HEK293 (cell line): ENCODE data around the gene CFAP157.

Source experiments
- CTCF ChIP-seq: fragments of 450-650 bp; formaldehyde crosslinking; IDR thresholded peaks from 2 replicates; pipeline ENCODE4 v1.5.1; 2016; ENCODE audit warnings: missing biosample characterization, missing genetic modification characterization
- MYNN ChIP-seq: fragments of 450-650 bp; formaldehyde crosslinking; IDR thresholded peaks from 2 replicates; pipeline ENCODE4 v1.5.1; 2016; ENCODE audit warnings: missing biosample characterization, missing genetic modification characterization, borderline replicate concordance
- PRDM2 ChIP-seq: fragments of 450-650 bp; formaldehyde crosslinking; IDR thresholded peaks from 2 replicates; pipeline ENCODE4 v1.5.1; 2016; ENCODE audit warnings: missing biosample characterization, missing genetic modification characterization, borderline replicate concordance
- REST ChIP-seq: fragments of 450-650 bp; formaldehyde crosslinking; IDR thresholded peaks from 2 replicates; pipeline ENCODE4 v1.5.1; 2016; ENCODE audit warnings: missing biosample characterization, missing genetic modification characterization
- SCRT2 ChIP-seq: fragments of 450-650 bp; formaldehyde crosslinking; IDR thresholded peaks from 2 replicates; pipeline ENCODE4 v1.5.1; 2016; ENCODE audit warnings: missing biosample characterization, missing genetic modification characterization
- SP7 ChIP-seq: fragments of 450-650 bp; formaldehyde crosslinking; IDR thresholded peaks from 2 replicates; pipeline ENCODE4 v1.5.1; 2016; ENCODE audit warnings: missing biosample characterization, missing genetic modification characterization
- TRIM28 ChIP-seq: IDR thresholded peaks from 2 replicates; pipeline ENCODE4 v1.6.1; 2011; ENCODE audit warnings: low read length, control low read depth, borderline replicate concordance
- ZBTB7A ChIP-seq: fragments of 450-650 bp; formaldehyde crosslinking; IDR thresholded peaks from 2 replicates; pipeline ENCODE4 v1.5.1; 2016; ENCODE audit warnings: low read depth, missing biosample characterization, missing genetic modification characterization
- ZNF132 ChIP-seq: fragments of 450-650 bp; formaldehyde crosslinking; IDR thresholded peaks from 2 replicates; pipeline ENCODE4 v1.5.1; 2017; ENCODE audit warnings: missing biosample characterization, missing genetic modification characterization, borderline replicate concordance
- ZNF311 ChIP-seq: fragments of 450-650 bp; formaldehyde crosslinking; IDR thresholded peaks from 2 replicates; pipeline ENCODE4 v1.5.1; 2017; ENCODE audit warnings: missing biosample characterization, missing genetic modification characterization, borderline replicate concordance
- ZNF501 ChIP-seq: fragments of 450-650 bp; formaldehyde crosslinking; IDR thresholded peaks from 2 replicates; pipeline ENCODE4 v1.5.1; 2016; ENCODE audit warnings: missing biosample characterization, missing genetic modification characterization
- ZNF610 ChIP-seq: fragments of 450-650 bp; formaldehyde crosslinking; IDR thresholded peaks from 2 replicates; pipeline ENCODE4 v1.5.1; 2016; ENCODE audit warnings: missing biosample characterization, missing genetic modification characterization, borderline replicate concordance
- ZSCAN18 ChIP-seq: fragments of 450-650 bp; formaldehyde crosslinking; IDR thresholded peaks from 2 replicates; pipeline ENCODE4 v1.5.1; 2016; ENCODE audit warnings: missing biosample characterization, missing genetic modification characterization
- ZSCAN30 ChIP-seq: fragments of 450-650 bp; IDR thresholded peaks from 2 replicates; pipeline ENCODE4 v1.5.1; 2018; ENCODE audit warnings: missing biosample characterization, mild to moderate bottlenecking, missing genetic modification characterization, moderate library complexity

- TF ChIP-seq ZSCAN18 (tag by site-specific recombination) (no peak), REST (tag by site-specific recombination) (no peak), CTCF (tag by site-specific recombination) (no peak), TRIM28 (no peak), ZSCAN30 (tag by site-specific recombination) (no peak), ZNF311 (tag by site-specific recombination) (no peak), PRDM2 (no peak), SCRT2 (tag by site-specific recombination) (no peak), SP7 (0 out of 2 replicates have a peak, but pooled peaks have one; percentile 37), ZNF501 (tag by site-specific recombination) (no peak), MYNN (tag by site-specific recombination) (no peak), ZNF132 (tag by site-specific recombination) (no peak), ZNF610 (tag by site-specific recombination) (no peak), ZBTB7A (tag by site-specific recombination) (no peak)
Observed at GRCh38 chr9:127761491-127761956, 54.7 kb downstream of the CFAP157 start.
